Activated naive CD8-positive, alpha-beta T cell (primary cell): ENCODE measurements around the gene CACNA1D.

ENCODE experiments used
- H3K27ac Mint-ChIP-seq: one replicate; pipeline ENCODE4 v1.8.0; 2021; ENCODE audit warnings: mixed read lengths
- H3K27me3 Mint-ChIP-seq: one replicate; pipeline ENCODE4 v1.8.0; 2021; ENCODE audit warnings: mixed read lengths
- H3K36me3 Mint-ChIP-seq: one replicate; pipeline ENCODE4 v1.8.0; 2021; ENCODE audit warnings: mixed read lengths
- H3K4me1 Mint-ChIP-seq: one replicate; pipeline ENCODE4 v1.8.0; 2021; ENCODE audit warnings: low read depth, mixed read lengths
- H3K4me3 Mint-ChIP-seq: one replicate; pipeline ENCODE4 v1.8.0; 2021; ENCODE audit warnings: mild to moderate bottlenecking, mixed read lengths
- H3K9me3 Mint-ChIP-seq: one replicate; pipeline ENCODE4 v1.8.0; 2021; ENCODE audit warnings: low read depth, mixed read lengths

Gene CACNA1D

DNA sequence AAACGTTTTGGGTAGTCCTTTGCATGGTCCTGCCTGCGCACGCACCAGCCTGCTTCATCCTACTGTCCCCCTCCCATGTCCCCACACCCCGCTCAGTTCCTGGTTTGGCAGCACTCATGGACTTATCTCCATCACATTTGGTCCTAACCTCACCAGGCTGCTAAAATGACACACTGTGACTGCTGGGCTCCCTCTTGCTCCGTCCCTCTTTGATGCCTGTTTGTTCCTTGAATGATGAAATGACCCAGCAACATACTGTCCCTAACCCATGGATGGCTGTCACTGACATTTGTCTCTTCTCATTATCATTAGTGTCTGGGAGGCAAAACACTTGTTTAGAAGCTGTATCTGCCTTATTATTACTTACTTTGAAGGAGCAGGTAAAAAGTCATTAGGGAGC, 271.3 kb downstream of the CACNA1D start:
- no peaks in the 10 kb centered on the region for H3K4me1 Mint-ChIP-seq
- H3K9me3 Mint-ChIP-seq = no peaks in the 10 kb centered on the region
- H3K36me3 Mint-ChIP-seq = no peaks in the 10 kb centered on the region
- no peaks in the 10 kb centered on the region for H3K27me3 Mint-ChIP-seq
- no peak overlapping the region for H3K4me3 Mint-ChIP-seq
- no peak overlapping the region for H3K27ac Mint-ChIP-seq

DNA sequence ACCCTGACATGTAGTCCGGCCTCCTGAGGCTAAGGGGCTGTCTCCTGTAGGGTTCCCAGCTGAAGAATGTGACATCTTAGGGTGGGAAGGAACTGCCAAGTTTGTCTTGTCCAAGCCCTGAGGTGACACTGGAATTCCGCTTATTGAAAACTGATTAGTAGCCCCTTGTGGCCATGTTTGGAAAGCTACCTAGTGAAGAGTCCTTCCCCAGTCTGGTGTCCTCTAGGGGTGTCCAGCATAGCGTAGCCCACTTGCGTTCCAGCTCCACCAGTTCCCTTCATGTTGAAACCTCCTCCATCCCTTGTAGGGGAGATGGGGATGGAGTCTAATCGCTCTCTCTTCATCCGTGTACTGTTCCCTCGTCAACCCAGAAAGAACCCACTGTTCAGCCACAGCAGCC, 272.3 kb downstream of the CACNA1D start:
- no peak overlapping the region for H3K4me3 Mint-ChIP-seq
- H3K27me3 Mint-ChIP-seq = no peaks in the 10 kb centered on the region
- H3K36me3 Mint-ChIP-seq = no peaks in the 10 kb centered on the region
- no peak overlapping the region for H3K27ac Mint-ChIP-seq
- H3K4me1 Mint-ChIP-seq = no peaks in the 10 kb centered on the region
- H3K9me3 Mint-ChIP-seq = no peaks in the 10 kb centered on the region

DNA sequence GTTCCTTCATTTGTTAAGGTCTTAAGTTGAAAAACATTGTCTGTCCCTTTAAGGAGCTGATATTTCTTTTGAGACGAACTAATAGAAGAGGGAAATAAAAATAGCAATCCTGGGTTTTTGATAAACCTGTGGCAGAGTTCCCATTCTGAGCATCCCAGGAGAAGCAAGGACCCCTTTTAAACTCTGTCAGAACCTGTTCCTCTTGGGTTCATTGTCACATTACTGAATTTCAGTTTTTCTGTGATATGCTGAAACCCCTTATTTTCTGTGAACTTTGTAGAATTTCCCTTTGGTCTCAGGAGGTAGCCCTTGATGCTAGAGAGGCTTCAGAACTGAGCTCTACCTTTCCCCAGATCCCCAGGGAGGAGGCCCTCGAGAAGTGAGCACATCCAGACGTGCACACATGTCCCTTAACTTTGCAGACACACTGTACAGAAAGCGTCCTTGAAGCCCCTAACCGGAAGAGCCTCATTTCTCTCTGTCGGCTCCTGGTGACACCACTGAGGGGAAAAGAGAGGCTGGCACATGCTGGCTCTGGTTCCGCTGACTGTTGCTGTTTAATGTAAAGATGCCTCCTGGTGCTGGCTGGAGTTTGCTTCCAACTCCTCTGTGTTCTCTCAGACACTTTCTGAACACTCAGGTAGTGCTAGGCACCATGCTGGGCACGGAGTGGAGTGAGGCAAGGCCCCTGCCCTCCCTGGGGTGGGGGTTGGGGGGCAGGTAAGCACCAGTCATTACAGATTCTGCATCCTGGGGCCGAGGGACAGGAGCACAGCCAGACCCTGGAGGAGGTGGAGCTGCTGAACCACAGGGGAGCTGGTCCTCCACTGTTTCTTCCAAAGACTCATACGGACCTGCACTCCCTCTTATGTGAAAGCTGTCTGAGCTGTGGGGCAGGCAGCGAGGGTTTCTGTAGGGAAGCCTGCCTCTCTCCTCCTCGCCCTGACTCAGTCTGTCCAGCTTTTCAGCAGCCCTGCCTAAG, 274.4 kb downstream of the CACNA1D start:
- Mint-ChIP-seq H3K36me3 (no peaks in the 10 kb centered on the region), H3K27me3 (no peaks in the 10 kb centered on the region), H3K4me1 (no peaks in the 10 kb centered on the region), H3K4me3 (no peak overlapping the region), H3K9me3 (no peaks in the 10 kb centered on the region), H3K27ac (no peak overlapping the region)

DNA sequence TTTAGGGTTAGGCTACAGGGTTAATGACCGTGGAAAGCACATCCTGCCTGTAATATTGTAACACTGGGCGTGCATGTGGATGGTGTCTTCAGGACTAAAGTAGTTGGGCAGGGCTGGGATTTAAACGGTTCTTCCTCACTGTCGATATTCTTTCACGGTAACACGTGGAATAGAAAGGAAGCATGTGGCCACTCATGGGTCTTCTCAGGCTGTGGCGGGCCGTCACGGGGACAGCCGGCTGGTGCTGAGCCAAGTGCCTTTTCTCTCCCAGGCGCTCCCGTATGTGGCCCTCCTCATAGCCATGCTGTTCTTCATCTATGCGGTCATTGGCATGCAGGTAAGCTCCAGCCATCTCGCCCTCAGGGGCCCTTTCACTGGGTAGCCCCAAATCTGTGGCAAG, 278.2 kb downstream of the CACNA1D start:
- H3K36me3 Mint-ChIP-seq = no peaks in the 10 kb centered on the region

DNA sequence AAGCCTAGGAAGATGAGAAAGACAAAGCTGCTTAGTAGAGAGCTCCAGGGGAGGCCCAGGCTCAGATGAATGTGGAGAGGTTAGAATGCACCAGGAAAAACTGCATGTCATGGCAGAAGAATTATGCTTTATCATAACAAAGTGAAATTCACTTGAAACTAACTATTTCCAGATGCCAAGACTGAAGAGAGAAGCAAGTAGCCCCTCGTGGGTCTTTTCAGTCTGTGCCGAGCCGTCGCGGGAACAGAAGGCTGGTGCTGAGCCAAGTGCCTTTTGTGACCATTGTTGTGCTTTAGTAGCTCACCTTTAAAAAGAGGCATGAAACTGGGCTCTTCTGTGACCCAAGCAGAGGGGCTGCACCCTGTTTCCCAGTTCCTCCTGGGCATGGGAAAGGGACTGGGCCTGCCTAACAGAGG, 278.6 kb downstream of the CACNA1D start:
- no peaks in the 10 kb centered on the region for H3K4me1 Mint-ChIP-seq
- H3K27ac Mint-ChIP-seq = no peak overlapping the region
- H3K36me3 Mint-ChIP-seq = no peaks in the 10 kb centered on the region
- no peaks in the 10 kb centered on the region for H3K9me3 Mint-ChIP-seq
- H3K4me3 Mint-ChIP-seq = no peak overlapping the region
- no peaks in the 10 kb centered on the region for H3K27me3 Mint-ChIP-seq

More for the DNA sequence above, 278.2 kb downstream of the CACNA1D start:
- Mint-ChIP-seq H3K27ac (no peak overlapping the region), H3K4me1 (no peaks in the 10 kb centered on the region), H3K27me3 (no peaks in the 10 kb centered on the region), H3K4me3 (no peak overlapping the region), H3K9me3 (no peaks in the 10 kb centered on the region)

DNA sequence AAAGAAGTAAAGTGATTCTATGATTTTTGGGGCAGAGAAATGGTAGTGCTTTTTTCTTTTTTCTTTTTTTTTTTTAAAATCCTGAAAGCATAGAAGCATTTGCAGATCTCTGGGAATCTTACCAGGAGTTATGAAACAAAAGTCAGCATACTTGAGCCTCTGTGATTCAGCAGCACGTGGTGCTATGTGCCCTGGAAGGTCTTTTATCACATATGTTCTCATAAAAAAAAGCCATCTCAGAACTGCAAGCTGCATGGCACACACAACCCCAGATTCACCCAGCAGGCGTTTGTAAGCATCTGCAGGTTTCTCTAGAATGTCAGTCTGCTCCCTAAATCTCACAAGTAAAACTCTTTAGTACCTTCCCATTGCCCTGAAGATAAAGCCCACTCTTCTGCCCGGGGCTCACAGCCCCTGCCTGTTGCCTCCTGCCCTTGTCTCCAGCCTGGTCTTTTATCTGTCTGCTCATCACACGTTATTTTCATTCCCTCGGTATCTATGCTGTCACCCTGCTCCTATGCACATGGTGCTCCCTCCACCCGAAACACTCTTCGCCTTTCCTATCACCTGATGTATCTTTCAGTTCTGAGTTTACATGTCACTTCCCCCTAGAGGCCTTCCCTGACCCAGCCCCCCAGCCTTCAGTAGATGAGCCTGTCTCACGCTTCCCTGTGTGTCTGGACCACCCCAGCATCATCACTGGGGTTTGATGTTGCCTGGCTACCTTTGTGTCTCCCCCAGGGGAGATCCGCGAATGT, 279.4 kb downstream of the CACNA1D start:
- Mint-ChIP-seq H3K4me1 (no peaks in the 10 kb centered on the region), H3K9me3 (no peaks in the 10 kb centered on the region), H3K4me3 (no peak overlapping the region), H3K27me3 (no peaks in the 10 kb centered on the region), H3K27ac (no peak overlapping the region), H3K36me3 (no peaks in the 10 kb centered on the region)

DNA sequence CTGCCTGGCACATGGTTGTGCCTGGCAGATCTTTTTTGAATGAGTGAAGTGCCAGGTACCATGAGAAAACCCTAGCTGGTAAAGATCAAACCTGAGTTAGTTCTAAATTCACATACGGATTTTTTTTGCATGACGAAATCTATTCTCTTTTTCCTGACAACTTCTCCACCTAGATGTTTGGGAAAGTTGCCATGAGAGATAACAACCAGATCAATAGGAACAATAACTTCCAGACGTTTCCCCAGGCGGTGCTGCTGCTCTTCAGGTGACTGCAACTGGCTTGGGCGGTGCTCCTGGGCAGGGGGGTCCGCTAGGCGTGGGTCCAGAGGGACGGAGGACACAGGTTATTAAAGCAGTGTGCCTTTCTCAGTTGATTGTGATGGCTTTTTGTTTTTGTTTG, 280.0 kb downstream of the CACNA1D start:
- Mint-ChIP-seq H3K36me3 (no peaks in the 10 kb centered on the region), H3K4me3 (no peak overlapping the region), H3K4me1 (no peaks in the 10 kb centered on the region), H3K9me3 (no peaks in the 10 kb centered on the region), H3K27ac (no peak overlapping the region), H3K27me3 (no peaks in the 10 kb centered on the region)

DNA sequence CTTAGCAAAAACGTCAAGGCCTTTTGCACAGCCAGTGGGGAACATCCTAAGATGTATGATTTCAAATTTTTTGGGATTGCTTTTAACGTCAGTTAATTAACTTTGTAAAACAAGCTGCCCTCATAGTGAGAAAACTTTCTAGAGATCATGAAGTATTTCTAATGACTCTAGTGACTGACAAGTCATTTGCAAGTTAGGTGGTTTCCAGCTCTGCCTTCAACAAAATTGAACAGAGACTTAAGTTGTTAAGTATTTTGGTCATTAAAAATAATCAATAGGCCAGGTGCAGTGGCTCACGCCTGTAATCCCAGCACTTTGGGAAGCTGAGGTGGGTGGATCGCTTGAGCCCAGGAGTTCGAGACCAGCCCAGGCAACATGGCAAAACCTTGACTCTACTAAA, 280.6 kb downstream of the CACNA1D start:
- no peaks in the 10 kb centered on the region for H3K27me3 Mint-ChIP-seq
- no peaks in the 10 kb centered on the region for H3K9me3 Mint-ChIP-seq
- no peak overlapping the region for H3K4me3 Mint-ChIP-seq
- H3K36me3 Mint-ChIP-seq = no peaks in the 10 kb centered on the region
- no peak overlapping the region for H3K27ac Mint-ChIP-seq
- H3K4me1 Mint-ChIP-seq = no peaks in the 10 kb centered on the region

DNA sequence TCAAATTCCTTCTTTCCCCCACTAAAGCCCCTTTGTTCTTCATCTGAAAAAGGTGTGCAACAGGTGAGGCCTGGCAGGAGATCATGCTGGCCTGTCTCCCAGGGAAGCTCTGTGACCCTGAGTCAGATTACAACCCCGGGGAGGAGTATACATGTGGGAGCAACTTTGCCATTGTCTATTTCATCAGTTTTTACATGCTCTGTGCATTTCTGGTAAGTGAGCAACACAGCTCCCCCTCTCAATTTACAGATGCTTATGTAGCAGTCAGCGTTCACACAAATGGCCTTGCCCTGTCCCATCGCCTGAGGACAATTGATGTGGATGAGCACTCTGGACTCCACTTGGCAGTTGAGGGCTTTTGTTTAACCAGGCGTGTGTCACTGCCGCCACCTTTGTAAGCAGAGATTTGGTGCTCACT, 281.4 kb downstream of the CACNA1D start:
- Mint-ChIP-seq H3K27ac (no peak overlapping the region), H3K4me1 (no peaks in the 10 kb centered on the region), H3K27me3 (no peaks in the 10 kb centered on the region), H3K4me3 (no peak overlapping the region), H3K9me3 (no peaks in the 10 kb centered on the region), H3K36me3 (no peaks in the 10 kb centered on the region)

DNA sequence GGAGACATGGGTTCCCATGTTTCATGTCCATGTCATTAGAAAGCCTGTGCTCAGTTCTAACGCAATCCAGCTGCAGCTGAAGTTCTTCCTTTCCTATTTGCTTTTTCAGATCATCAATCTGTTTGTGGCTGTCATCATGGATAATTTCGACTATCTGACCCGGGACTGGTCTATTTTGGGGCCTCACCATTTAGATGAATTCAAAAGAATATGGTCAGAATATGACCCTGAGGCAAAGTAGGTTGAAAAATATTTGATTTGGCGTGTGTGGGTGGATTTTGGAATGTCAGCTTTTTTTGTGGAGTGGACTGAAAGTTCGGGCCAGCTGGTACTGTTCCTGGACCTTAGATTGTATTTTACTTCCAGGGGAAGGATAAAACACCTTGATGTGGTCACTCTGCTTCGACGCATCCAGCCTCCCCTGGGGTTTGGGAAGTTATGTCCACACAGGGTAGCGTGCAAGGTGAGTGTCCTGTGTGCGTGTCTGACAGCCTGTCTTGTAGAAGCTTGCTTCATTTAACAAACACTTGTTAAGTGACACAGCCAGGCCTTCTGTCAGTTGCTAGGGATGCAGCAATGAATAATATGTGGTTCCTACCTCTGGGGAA, 282.2 kb downstream of the CACNA1D start:
- Mint-ChIP-seq H3K9me3 (no peaks in the 10 kb centered on the region), H3K27me3 (no peaks in the 10 kb centered on the region)

DNA sequence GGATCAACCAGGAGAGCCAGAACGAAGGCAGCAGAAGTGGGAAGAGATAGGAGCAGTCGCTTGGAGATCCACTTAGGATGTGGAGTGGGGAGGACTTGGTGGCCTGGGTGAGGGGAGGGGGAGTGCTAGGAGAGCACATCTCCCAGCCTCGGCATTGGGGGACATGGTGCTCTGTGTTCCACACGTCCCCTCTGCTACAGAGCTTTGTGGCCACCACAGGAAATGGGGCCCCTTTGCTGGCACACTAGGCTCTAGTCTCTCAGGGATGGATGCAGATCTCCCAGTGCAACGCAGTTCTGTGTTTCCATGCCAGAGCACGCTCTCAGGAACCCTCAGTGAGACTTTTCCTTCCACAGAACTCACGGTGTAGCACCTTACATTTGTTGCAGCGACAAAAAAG, 283.1 kb downstream of the CACNA1D start:
- H3K4me1 Mint-ChIP-seq = no peaks in the 10 kb centered on the region
- no peaks in the 10 kb centered on the region for H3K27me3 Mint-ChIP-seq
- no peaks in the 10 kb centered on the region for H3K36me3 Mint-ChIP-seq
- no peak overlapping the region for H3K27ac Mint-ChIP-seq
- no peaks in the 10 kb centered on the region for H3K9me3 Mint-ChIP-seq
- no peak overlapping the region for H3K4me3 Mint-ChIP-seq

More for the DNA sequence above, 282.2 kb downstream of the CACNA1D start:
- H3K36me3 Mint-ChIP-seq = no peaks in the 10 kb centered on the region
- no peaks in the 10 kb centered on the region for H3K4me1 Mint-ChIP-seq
- no peak overlapping the region for H3K27ac Mint-ChIP-seq
- no peak overlapping the region for H3K4me3 Mint-ChIP-seq

DNA sequence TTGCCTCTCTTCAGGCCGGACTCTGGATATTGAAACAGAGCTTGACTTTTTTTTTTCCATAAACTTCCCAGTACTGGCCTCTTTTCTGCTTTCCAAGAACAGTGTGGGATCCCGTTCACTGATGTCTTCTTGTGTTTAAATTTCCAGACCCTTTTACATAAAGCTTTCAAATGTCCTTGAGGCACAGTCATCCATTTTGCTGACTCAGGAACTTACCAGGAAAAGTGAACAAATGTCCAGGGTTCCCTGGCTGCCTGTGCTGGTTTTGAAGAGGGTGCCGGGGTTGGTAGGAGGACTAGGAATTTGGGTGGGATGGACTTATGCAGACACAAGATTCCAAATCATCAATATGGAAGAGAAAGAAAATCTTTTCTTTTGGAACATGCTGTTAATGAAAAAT, 283.7 kb downstream of the CACNA1D start:
- Mint-ChIP-seq H3K36me3 (no peaks in the 10 kb centered on the region), H3K27ac (no peak overlapping the region), H3K4me1 (no peaks in the 10 kb centered on the region), H3K27me3 (no peaks in the 10 kb centered on the region), H3K4me3 (no peak overlapping the region), H3K9me3 (no peaks in the 10 kb centered on the region)

DNA sequence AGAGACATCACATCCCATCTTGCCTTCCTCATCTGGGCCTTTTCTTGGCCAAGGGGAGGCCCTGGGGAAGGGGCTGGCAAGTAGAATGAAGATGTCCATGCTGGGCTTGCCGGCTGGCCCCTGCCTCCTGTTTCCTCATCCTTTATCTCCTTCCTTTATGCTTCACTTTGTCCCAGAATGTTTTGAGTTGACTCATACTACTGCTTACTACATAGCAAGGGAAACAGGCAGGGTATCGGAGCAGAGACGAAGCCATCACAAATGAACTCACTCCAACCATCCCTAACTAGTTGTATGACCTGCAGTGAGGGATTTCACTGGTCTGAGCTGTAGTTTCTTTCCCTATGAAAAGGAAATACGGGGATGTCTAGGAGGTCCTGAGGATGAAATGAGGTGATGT, 285.8 kb downstream of the CACNA1D start:
- Mint-ChIP-seq H3K27me3 (no peaks in the 10 kb centered on the region), H3K27ac (no peak overlapping the region), H3K9me3 (no peaks in the 10 kb centered on the region), H3K4me1 (no peaks in the 10 kb centered on the region), H3K36me3 (no peaks in the 10 kb centered on the region), H3K4me3 (no peak overlapping the region)

DNA sequence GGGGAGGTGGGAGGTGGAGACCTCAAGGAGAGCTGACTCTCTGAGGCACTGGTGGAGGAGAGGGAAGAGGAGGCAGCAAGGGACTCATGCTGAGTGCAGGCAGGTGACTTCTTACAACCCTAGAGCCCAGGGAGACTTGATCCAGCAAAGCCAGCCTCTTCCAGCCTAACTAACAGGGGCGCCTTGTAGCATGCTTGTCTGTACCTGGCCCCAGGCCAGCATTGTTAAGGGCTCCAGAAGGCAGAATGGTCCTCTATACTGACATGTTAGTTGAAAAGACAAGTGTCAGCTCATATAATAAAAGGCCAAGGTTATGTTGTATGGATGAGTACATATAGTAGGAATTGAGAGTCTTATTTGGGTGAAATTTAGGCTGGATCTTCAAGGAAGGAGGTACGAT, 286.4 kb downstream of the CACNA1D start:
- H3K27me3 Mint-ChIP-seq = no peaks in the 10 kb centered on the region
- H3K36me3 Mint-ChIP-seq = no peaks in the 10 kb centered on the region
- no peaks in the 10 kb centered on the region for H3K4me1 Mint-ChIP-seq
- no peak overlapping the region for H3K27ac Mint-ChIP-seq
- H3K4me3 Mint-ChIP-seq = no peak overlapping the region
- no peaks in the 10 kb centered on the region for H3K9me3 Mint-ChIP-seq

DNA sequence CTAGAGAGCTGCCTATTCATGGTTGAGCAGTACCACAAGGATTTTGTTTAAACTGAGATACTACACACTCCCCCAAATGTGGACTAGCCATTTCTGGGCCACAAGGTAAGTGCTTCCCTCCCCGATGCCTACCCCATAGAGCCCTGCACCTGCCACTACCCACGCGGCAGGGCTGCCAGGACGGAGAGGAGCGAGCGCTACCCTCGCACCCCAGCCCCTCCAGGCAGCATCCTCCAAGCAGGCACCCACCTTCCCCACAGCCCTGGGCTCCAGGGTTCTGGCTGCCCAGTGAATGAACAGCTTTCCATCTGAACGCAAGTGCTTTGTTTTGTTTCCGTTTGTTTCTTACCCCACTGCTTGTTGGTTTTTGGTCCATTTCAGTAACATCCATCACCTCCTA, 292.6 kb downstream of the CACNA1D start:
- H3K27me3 Mint-ChIP-seq = peaks cover 6% of the 10 kb centered on the region
- no peaks in the 10 kb centered on the region for H3K36me3 Mint-ChIP-seq
- no peaks in the 10 kb centered on the region for H3K9me3 Mint-ChIP-seq
- H3K4me3 Mint-ChIP-seq = no peak overlapping the region
- H3K4me1 Mint-ChIP-seq = no peaks in the 10 kb centered on the region
- no peak overlapping the region for H3K27ac Mint-ChIP-seq
